ENCODE results near the gene CKM.
A peak's percentile ranks its signal among the peaks of the same experiment; 100 is the strongest.
"Not testable (repeated sequence)": the region's sequence is repeated elsewhere in the genome, so short reads cannot be mapped to it uniquely, and the experiment has no call there.

Gene CKM

GRCh38 chr19:45348367-45349125 is 25.9 kb upstream of the CKM start:
- DNase-seq = no peak

- no peak for DNase-seq
Observed at GRCh38 chr19:45347570-45348366, 25.1 kb upstream of the CKM start.

GRCh38 chr19:45346449-45346848 is 23.8 kb upstream of the CKM start:
- DNase-seq = no peak

GRCh38 chr19:45345506-45345860 is 22.8 kb upstream of the CKM start:
- DNase-seq = no peak

- DNase-seq = no peak
Observed at GRCh38 chr19:45344621-45345505, 22.2 kb upstream of the CKM start.

GRCh38 chr19:45342911-45343310 is 20.2 kb upstream of the CKM start:
- DNase-seq = no peak

- DNase-seq = no peak
Observed at GRCh38 chr19:45340899-45341453, 18.3 kb upstream of the CKM start.

GRCh38 chr19:45340232-45340898 is 17.7 kb upstream of the CKM start, which contains the start of gene KLC3:
Gene KLC3 (plus strand): TSS chr19:45340750. CDS start chr19:45345542, 4,792 bp downstream.
- peak; percentile 16 to 36 for DNase-seq

GRCh38 chr19:45339629-45340028 is 17.0 kb upstream of the CKM start:
- DNase-seq = no peak

GRCh38 chr19:45336696-45337251 is 14.1 kb upstream of the CKM start:
- no peak for DNase-seq

GRCh38 chr19:45334881-45335280 is 12.2 kb upstream of the CKM start:
- not testable (repeated sequence) for DNase-seq

- no peak for DNase-seq
Observed at GRCh38 chr19:45333609-45334303, 11.1 kb upstream of the CKM start.

GRCh38 chr19:45331411-45331810 is 8.7 kb upstream of the CKM start:
- DNase-seq = no peak

GRCh38 chr19:45327404-45328143 is 4.9 kb upstream of the CKM start:
- DNase-seq = no peak

- DNase-seq = no peak
Observed at GRCh38 chr19:45324349-45324907, 1.8 kb upstream of the CKM start.

- no peak for DNase-seq
Observed at GRCh38 chr19:45323671-45324081, 1.0 kb upstream of the CKM start.

GRCh38 chr19:45322311-45322710 is 364 bp downstream of the CKM start:
- DNase-seq = no peak

- no peak for DNase-seq
Observed at GRCh38 chr19:45321848-45322247, 827 bp downstream of the CKM start.

GRCh38 chr19:45320997-45321775 is 1.5 kb downstream of the CKM start:
- DNase-seq = no peak
